Cardiac septum (tissue), 1 donor: Measurements from ENCODE around the gene OSMR. TPM values are rescaled to one million over a fixed set of nuclear protein-coding genes. Genes with fewer than 3 reads are reported as not detected.

Experiments
- DNase-seq: peaks from one replicate; pipeline ENCODE4 v3.0.0-alpha.2; 2020; ENCODE audit warnings: low spot score
- intact Hi-C: fragments of 100-400 bp; cut with DNase I; formaldehyde crosslinking; loops from one replicate; pipeline ENCODE4 v1.14.0; 2022
- total RNA-seq: library from RNA; stranded (reverse); fragmentation: NEBNext Ultra II Directional; extraction: Animal tissue kit (Norgen Biotek cat#: 25700); gene quantifications from one replicate; pipeline ENCODE4 v1.2.1, GENCODE V29; 2021
- donor health status: DM: no; HTN: no; CAD: no.

Gene OSMR
- total RNA-seq, 1 donor from 2014 or later = 19.9 TPM

GRCh38 chr5:38953426-38954012, 107.7 kb downstream of the OSMR start:
- DNase-seq = no peak
- intact Hi-C loops = no loop called here

- DNase-seq = no peak
- intact Hi-C loops = no loop called here
These were observed 115.9 kb downstream of the OSMR start for GRCh38 chr5:38961691-38962090.

- DNase-seq = no peak
- intact Hi-C loops = no loop called here
These were observed 122.9 kb downstream of the OSMR start for GRCh38 chr5:38968665-38969064.

GRCh38 chr5:38978036-38978435, 132.2 kb downstream of the OSMR start:
- DNase-seq = no peak
- intact Hi-C loops = no loop called here

GRCh38 chr5:38979535-38979934, 133.7 kb downstream of the OSMR start:
- no peak for DNase-seq
- intact Hi-C loops = no loop called here

Other genes starting within 250 kb of the OSMR start
- gene RICTOR, start 228.4 kb downstream of the OSMR start, total RNA-seq = 75.9 TPM